Measurements from ENCODE around the gene CENPX. TPM values are rescaled to one million over a fixed set of nuclear protein-coding genes. Genes with fewer than 3 reads are reported as not detected.

Gene CENPX
- total and polyA plus RNA-seq, 10 donors = 25.4 to 91.8 (median 32.9) TPM

DNA sequence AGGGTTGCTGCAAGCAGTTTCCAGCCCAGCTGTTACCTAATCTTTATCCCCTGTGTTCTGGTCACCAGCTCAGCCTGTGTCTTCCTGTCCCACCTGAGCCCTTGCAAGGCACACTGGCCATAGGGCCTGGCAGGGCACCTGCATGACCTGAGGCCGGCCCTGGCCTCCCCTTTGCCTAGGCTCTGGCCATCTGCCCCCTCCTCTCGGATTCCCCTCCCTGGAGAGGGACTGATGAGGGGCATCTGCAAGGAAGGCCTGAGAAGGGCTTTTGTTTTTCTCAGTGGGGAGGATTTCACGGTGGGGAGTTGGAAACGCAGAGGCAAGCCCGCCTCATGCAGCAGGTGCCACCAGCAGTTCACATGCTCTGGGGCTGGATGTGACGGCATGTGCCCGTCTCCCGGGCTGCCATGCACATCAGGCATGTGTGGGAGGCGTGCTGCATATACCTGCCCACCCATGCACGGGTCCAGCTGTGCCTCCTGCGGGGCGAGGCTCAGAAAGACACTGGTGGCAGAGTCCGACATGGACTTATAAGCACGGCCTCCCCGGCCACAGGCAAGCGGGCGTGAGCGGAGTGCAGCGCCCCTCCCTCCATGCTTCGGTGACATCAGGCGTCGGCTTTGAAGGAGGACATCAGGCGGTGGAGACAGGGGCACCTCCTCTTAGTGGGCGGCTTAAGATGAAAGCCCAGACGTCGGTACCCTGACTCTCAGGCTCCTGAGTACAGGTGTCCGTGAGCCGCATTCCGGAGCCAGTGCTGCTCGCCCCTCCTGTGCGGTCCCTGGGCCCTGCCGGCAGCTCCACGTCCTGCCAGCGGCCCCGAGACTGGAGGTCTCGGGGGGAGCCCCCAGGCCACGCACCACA, 28.7 kb downstream of the CENPX start:
- WGBS, 5 donors = 93 to 96% (median 94%) methylated on average over 28 to 37 of the region's 37 CpGs
- no peak overlapping the region for H3K4me3 ChIP-seq
- peaks cover 0 to 74% (median 5%) of the 10 kb centered on the region in 6 donors for H3K36me3 ChIP-seq
- intact Hi-C loops (cut with DNase I; ENCODE audit: low total_unique reads) = no loop called here
- no peak overlapping the region for H3K27ac ChIP-seq
- no peaks in the 10 kb centered on the region for H3K9me3 ChIP-seq
- H3K4me1 ChIP-seq = peaks cover 0 to 16% (median 6%) of the 10 kb centered on the region in 6 donors
- TF ChIP-seq, protein P1, sequence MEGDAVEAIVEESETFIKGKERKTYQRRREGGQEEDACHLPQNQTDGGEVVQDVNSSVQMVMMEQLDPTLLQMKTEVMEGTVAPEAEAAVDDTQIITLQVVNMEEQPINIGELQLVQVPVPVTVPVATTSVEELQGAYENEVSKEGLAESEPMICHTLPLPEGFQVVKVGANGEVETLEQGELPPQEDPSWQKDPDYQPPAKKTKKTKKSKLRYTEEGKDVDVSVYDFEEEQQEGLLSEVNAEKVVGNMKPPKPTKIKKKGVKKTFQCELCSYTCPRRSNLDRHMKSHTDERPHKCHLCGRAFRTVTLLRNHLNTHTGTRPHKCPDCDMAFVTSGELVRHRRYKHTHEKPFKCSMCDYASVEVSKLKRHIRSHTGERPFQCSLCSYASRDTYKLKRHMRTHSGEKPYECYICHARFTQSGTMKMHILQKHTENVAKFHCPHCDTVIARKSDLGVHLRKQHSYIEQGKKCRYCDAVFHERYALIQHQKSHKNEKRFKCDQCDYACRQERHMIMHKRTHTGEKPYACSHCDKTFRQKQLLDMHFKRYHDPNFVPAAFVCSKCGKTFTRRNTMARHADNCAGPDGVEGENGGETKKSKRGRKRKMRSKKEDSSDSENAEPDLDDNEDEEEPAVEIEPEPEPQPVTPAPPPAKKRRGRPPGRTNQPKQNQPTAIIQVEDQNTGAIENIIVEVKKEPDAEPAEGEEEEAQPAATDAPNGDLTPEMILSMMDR (IDR thresholded peaks at IDR 0.05 in 8 of 11, conservative IDR thresholded peaks at IDR 0.05 in 3 of 11) = no peak
- TF ChIP-seq POLR2AphosphoS5 (IDR thresholded peaks at IDR 0.05) = no peak
- TF ChIP-seq POLR2A (IDR thresholded peaks at IDR 0.05) = no peak
- no peak for DNase-seq
- H3K27me3 ChIP-seq (replicated peaks in 1 of 7) = no peaks in the 10 kb centered on the region

DNA sequence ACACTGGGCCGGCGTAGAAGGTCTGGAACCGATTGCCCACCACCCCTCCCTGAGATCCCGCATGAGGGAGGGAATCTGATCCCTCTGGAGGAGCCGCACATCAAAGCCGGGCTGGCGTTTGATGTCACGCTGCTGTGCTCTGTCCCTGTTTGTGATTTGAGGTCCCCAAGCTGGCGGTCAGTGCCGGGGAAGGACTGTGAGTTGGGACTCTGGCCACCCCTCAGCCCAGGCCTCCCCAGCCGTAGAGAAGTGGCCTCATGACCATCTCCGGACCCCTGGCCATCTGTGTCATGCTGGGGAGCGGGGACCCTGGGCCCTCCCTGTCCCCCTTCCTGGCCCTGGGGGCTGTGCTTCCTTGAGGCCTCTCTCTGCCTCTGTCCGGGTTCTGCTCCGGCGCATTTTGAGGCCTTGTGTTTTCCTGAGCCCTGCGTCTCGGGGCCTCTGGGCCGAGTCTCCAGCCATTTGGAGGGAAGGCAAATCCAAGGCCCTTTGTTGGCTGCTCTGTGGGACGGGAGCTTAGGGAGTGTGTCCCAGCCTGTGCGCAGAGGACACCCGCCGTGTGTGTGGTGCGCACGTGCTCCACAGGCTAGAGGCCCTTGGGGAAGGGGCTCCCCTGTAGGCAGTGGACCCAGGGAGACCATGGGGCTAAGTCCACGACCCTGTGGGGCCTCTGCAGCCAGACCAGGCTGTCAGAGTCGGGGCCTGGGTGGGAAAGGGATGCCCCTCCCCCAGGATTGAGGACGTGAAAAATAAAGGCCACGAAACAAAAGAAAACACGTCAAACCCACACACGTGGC, 30.2 kb downstream of the CENPX start:
- H3K9me3 ChIP-seq = no peaks in the 10 kb centered on the region
- H3K27me3 ChIP-seq (replicated peaks in 1 of 7) = no peaks in the 10 kb centered on the region
- no peak overlapping the region for H3K4me3 ChIP-seq
- H3K4me1 ChIP-seq = peaks cover 0 to 16% (median 6%) of the 10 kb centered on the region in 6 donors
- TF ChIP-seq POLR2AphosphoS5 (IDR thresholded peaks at IDR 0.05) (no peak), POLR2A (IDR thresholded peaks at IDR 0.05) (no peak)
- TF ChIP-seq, protein P1 (IDR thresholded peaks at IDR 0.05 in 8 of 11, conservative IDR thresholded peaks at IDR 0.05 in 3 of 11) = no peak
- H3K36me3 ChIP-seq = peaks cover 0 to 80% (median 5%) of the 10 kb centered on the region in 6 donors
- no peak overlapping the region for H3K27ac ChIP-seq
- no peak for DNase-seq
- intact Hi-C loops (cut with DNase I; ENCODE audit: low total_unique reads) = no loop called here
- 77 to 92% (median 90%) methylated on average over 21 to 31 of the region's 31 CpGs for WGBS, 5 donors

DNA sequence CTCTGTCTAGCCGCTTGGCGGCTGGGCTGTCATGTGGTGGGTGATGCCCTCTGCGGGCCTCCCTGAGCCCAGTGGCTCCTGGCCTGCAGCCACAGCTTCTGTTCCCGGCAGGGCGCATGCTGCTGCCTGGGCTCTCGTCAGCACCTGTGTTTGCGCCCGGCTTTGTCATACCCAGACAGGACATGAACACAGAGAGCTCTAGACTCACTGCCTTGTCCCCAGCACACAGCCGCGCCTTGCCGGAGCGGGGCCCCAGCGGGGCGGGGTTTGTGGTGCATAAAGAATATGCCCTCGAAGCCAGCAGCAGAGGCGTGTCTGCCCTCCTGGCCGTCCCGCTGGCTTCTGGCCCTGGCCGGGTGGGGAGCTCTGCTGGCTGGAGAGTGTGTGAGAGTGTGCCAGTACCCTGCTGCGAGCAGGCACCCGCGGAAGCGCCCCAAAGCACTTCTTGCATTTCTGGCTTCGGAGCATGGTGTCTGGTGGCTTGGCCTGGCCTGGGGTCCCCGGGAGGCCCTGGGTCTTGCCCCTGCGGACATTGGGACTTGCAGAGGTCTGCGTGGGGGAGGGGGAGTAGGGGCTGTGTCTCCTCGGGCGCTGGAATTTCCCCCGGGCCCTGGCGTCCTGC, 30.9 kb downstream of the CENPX start:
- H3K9me3 ChIP-seq = no peaks in the 10 kb centered on the region
- no peak overlapping the region for H3K27ac ChIP-seq
- DNase-seq = no peak
- H3K27me3 ChIP-seq (replicated peaks in 1 of 7) = no peaks in the 10 kb centered on the region
- H3K4me1 ChIP-seq = peaks cover 0 to 16% (median 6%) of the 10 kb centered on the region in 6 donors
- H3K36me3 ChIP-seq = peaks cover 0 to 80% (median 7%) of the 10 kb centered on the region in 6 donors
- 61 to 81% (median 72%) methylated on average over 24 to 31 of the region's 31 CpGs for WGBS, 5 donors
- intact Hi-C loops (cut with DNase I; ENCODE audit: low total_unique reads) = loop anchor here (2.0 kb wide), 1 partner anchor 45 kb away; the partner anchor contains the start of gene MYADML2
- TF ChIP-seq, protein P1 (IDR thresholded peaks at IDR 0.05 in 8 of 11, conservative IDR thresholded peaks at IDR 0.05 in 3 of 11) = no peak
- TF ChIP-seq POLR2A (IDR thresholded peaks at IDR 0.05) (no peak), POLR2AphosphoS5 (IDR thresholded peaks at IDR 0.05) (no peak)
- no peak overlapping the region for H3K4me3 ChIP-seq
